Measurements from ENCODE around the gene USP15. TPM values are rescaled to one million over a fixed set of nuclear protein-coding genes. Genes with fewer than 3 reads are reported as not detected.

USP15 gene
- total RNA-seq, 1 donor from 2014 or later = 137 TPM

DNA sequence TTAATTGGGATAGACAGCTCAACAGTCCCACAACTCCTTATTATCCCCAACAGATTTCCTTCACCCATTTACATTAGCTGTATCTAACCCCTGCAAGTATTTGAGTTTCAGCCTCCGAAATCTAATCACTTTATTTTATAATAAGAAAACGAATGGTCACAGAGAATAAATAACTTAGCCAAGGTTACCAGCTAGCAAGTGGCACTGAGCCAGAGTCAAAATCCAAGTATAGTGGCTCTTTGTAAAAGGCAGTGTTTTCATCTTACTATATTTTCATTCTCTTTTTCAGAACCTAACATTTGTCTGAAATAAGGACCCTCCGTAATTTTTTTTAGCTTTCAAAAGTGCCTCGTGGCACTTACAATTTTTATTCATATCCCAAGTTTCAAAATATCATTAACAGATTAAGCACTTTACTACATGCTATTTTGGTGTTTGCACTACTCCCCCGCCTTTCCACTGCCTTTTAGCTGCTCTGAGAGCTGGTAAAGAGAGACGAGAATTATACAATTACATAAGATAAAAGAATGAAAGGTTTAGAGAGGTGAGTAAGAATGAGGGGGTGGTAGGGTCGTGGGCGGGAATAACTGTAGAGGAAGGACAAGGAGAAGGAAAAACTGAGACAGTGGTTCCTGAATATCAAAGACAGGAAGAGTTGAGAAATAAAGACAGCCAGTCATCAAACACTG lies 3.7 kb upstream of the USP15 start:
- intact Hi-C loops (cut with micrococcal nuclease) = no loop called here

GRCh38 chr12:62258231-62258630 lies 2.0 kb upstream of the USP15 start:
- intact Hi-C loops (cut with micrococcal nuclease) = no loop called here

- intact Hi-C loops (cut with micrococcal nuclease) = loop anchor here (1.0 kb wide), 1 partner anchor 8 kb away; no protein-coding TSS in a partner anchor
Measured at GRCh38 chr12:62258941-62259630, 1.1 kb upstream of the USP15 start.

- intact Hi-C loops (cut with micrococcal nuclease) = loop anchor here (1.0 kb wide), 1 partner anchor 8 kb away; no protein-coding TSS in a partner anchor
Measured at GRCh38 chr12:62259631-62259992, 592 bp upstream of the USP15 start.

DNA sequence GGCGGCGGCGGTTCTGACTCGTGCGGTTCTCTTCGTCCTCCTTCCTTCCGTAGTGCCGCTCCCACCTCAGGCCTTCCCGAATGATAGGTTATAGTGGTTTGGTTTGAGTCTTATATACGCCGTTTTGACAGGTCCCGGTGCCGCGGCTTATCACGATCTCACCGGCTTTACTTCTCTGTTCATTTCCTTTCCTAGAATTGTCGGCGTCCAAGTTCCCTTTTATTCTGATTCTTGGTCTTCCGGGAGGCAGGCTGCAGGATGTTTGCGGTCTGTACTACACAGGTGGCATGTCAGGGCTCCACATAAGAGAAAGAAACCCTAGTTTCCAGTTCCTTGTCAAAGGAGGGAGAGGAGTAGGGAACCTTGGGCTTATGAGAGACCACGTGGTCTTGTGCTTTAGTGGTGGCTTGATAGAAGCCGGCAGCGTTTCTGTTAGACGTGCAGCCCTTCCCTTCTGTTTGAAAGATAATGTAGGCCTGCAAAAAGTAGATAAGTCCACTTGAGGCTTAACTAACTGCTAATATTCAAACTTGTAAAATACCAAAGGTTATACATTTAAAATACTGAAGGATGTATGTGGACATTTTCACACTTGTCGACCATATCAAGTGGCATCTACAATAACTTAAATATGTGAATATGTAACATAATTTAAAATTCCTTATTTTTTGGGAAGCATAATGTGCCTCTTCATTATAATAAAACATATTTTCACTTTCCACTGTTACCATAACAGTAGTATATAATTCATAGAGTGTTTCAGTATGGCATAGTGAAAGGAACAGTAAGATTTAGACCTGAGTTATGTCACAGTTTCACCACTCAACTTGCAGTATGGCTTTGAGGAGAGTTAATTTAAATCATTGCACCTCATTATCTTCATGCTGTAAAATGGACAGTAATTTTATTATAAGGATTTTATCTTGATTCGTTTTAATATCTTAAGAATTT lies 804 bp downstream of the USP15 start:
- intact Hi-C loops (cut with micrococcal nuclease) = loop anchor here (1.0 to 5.0 kb wide), 4 partner anchors 36 to 341 kb away; partner anchors contain the start of gene MON2

DNA sequence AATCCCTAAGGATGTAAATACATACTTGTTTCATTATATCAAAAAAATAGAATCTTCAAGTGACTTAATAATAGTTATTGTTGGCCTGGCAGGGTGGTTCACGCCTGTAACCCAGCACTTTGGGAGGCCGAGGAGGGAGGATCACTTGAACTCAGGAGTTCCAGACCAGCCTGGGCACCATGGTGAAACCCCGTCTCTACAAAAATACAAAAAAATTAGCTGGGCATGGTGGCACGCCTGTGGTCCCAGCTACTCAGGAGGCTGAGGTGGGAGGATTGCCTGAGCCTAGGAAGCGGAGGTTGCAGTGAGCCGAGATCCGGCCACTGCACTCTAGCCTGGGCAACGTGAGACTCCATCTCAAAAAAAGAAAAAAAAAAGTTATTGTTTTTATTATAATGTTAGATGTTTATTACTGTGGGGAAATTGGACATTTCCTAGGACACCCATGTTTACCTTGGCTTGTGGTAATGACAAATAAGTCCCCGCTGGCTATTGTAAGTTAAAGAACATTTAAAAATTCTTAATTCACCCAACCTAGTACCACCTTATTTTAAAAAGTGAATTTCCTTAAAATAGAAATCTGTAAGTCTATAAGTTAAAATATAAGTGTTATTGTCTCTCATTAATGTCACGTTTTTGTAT lies 1.8 kb downstream of the USP15 start:
- intact Hi-C loops (cut with micrococcal nuclease) = loop anchor here (5.0 kb wide), 2 partner anchors 35 to 125 kb away; no protein-coding TSS in a partner anchor

DNA sequence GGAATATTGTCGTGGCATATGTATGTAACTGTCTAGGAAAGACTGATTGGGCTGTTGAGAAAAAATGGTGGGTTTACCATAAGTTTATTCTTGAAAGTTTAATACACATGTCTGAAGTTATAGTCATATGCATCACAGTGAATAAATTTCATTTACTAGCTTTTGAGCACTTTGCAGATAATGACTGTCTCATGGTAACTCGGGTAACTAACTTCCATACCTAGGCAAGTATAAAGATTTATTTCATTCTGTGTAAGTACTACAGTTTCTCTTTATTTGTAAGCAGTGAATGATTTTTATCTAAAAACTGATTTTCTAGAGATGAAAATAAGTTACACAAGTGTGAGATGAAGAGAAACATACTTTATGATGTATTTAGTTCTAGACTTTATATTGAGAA lies 3.0 kb downstream of the USP15 start:
- intact Hi-C loops (cut with micrococcal nuclease) = loop anchor here (5.0 kb wide), 2 partner anchors 34 to 124 kb away; no protein-coding TSS in a partner anchor

GRCh38 chr12:62263966-62264365 lies 3.8 kb downstream of the USP15 start:
- intact Hi-C loops (cut with micrococcal nuclease) = loop anchor here (1.0 to 5.0 kb wide), 3 partner anchors 8 to 123 kb away; no protein-coding TSS in a partner anchor

DNA sequence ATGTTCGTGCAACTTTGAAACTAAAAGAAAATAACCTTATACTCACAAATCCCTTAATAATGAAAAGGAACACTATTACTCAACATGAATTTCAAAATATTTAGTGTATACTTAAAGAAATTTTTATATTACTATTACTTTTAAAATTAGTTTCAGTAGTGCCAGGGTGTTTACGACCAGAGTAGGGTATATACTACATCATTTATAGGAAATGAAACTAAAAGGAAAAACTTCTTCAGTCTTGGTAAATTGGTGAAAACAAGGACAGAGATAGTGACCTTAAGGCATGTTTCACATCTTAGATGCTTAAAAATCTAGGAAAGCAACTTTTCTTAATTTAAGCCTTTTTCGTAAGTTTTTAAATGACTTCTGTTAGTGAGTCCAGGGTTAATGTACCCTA lies 4.5 kb downstream of the USP15 start:
- intact Hi-C loops (cut with micrococcal nuclease) = loop anchor here (1.0 to 5.0 kb wide), 3 partner anchors 8 to 123 kb away; no protein-coding TSS in a partner anchor

- intact Hi-C loops (cut with micrococcal nuclease) = no loop called here
Measured at GRCh38 chr12:62265511-62265910, 5.3 kb downstream of the USP15 start.

DNA sequence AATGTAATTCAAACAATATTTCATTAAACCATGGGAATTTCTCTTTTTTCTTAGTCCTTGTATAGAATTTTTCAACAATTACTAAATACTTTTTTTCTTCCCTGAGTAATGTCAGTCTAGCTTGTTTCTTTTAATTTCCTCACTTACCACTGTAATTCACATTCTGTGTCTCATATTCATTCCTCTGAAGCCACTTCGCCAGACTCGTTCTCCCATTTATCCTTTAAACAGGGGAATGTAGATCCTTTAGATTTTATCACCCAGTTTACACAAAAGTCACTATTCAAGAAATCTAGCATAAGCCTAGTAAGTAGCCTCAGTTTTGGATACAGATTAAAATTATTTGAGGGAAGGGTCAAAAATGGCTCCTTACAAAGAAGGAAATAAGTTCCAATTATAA lies 6.8 kb downstream of the USP15 start:
- intact Hi-C loops (cut with micrococcal nuclease) = no loop called here

GRCh38 chr12:62267480-62267879 lies 7.3 kb downstream of the USP15 start:
- intact Hi-C loops (cut with micrococcal nuclease) = no loop called here

DNA sequence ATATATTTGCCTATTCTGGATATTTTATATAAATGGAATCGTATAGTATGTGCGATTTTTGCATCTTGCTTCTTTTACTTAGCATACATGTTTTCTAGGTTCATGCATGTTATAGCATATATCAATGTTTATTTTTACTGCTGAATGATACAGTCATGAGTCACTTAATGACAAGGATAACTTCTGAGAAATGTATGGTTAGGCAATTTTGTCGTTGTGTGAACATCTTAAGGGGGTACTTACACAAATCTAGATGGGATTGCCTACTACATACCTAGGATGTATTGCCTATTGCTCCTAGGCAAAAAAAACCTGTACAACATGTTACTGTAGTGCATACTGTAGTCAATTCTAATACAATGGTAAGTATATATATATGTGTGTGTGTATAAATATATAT lies 8.8 kb downstream of the USP15 start:
- intact Hi-C loops (cut with micrococcal nuclease) = no loop called here

DNA sequence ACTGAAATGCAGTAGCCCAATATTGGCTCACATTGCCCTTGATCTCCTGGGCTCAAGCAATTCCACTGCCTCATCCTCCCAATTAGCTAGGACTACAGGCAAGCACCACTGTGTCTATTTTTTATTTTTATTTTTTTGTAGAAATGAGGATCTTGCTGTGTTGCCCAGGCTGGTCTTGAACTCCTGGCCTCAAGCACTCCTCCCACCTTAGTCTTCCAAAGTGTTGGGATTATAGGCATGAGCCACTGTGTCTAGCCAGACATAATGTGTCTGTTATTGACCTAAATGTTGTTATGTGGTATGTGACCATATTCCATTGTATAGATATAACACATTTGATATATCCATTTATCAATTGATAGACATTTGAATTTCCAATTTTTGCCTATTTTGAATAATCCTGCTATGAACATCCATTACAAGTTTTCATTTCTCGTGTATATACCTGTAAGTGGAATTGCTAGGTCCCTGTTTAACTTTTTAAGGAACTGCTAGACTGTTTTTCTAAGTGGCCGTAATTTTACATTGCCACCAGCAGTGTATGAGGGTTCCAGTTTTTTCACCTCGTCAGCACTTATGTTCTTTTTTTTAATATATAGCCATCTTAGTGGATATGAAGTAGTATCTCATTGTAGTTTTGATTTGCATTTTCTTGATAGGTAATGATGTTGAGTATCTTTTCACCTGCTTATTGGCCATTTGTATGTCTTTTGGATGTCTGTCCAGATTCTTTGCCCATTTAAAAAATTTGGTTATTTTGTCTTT lies 9.4 kb downstream of the USP15 start:
- intact Hi-C loops (cut with micrococcal nuclease) = no loop called here

DNA sequence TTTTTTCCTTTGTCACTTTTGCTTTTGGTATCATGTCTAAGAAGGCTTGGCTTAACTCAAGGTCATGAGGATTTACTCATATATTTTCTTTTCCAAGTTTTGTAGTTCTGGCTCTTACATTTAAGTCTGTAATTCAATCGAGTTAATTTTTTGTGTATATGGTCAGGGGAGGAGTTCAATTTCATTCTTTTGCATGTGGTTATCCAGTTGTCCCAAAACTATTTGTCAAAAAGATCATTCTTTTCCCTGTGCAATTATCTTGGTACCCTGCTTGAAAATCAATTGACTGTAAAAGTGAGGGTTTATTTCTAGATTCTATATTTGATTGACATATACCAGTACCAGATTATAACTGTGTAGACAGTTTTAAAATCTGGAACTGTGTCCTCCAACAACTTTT lies 10.2 kb downstream of the USP15 start:
- intact Hi-C loops (cut with micrococcal nuclease) = no loop called here

GRCh38 chr12:62270872-62271271 lies 10.7 kb downstream of the USP15 start:
- intact Hi-C loops (cut with micrococcal nuclease) = no loop called here

DNA sequence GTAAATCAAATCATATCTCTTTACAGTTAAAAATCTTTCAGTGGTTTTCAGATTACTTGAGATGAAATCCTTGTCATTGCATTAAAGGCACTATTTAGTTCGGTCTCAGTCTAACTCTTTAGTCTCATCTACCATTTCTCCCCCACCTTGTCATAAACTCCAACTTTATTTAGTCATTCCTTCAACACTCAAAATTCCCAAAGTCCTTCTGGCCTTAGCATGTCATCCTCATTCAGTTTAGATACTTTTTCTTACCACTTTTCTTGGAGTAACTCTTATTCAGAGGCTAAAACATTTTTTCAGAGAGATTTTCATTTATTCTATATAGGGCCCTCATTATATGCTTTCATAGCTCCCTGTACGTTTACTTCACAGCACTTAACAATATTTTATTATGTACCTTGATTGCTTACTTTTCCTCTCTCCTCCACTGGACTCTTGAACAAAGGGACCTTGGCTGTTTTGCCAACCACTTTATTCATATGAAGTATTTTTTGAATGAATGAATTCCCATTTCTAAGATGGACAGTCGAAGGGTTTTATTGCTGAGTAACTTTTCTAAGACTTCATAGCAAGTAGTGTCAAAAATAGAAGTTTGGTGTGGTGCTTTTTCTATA lies 12.8 kb downstream of the USP15 start:
- intact Hi-C loops (cut with micrococcal nuclease) = loop anchor here (1.0 kb wide), 1 partner anchor 9 kb away; no protein-coding TSS in a partner anchor

- intact Hi-C loops (cut with micrococcal nuclease) = no loop called here
Measured at GRCh38 chr12:62273724-62274380, 13.6 kb downstream of the USP15 start.

GRCh38 chr12:62278022-62278421 lies 17.8 kb downstream of the USP15 start:
- intact Hi-C loops (cut with micrococcal nuclease) = no loop called here
